AML-193 (cell line): Measurements from ENCODE around the gene GTSF1L.
A peak's percentile ranks its signal among the peaks of the same experiment; 100 is the strongest.
"Not testable (repeated sequence)": the region's sequence is repeated elsewhere in the genome, so short reads cannot be mapped to it uniquely, and the experiment has no call there.

Experiments used
- DNase-seq, 2 experiments: peaks; one replicate each; lab custom pipeline; 2025; lab: John Stamatoyannopoulos, UW

GTSF1L gene

GRCh38 chr20:43726811-43727338 is at the start of gene GTSF1L:
Gene GTSF1L (minus strand): TSS chr20:43727002. CDS start chr20:43726694, 308 bp downstream.
- DNase-seq = no peak

- DNase-seq = no peak
Observed at GRCh38 chr20:43774754-43775153, 48.0 kb upstream of the GTSF1L start.

GRCh38 chr20:43771503-43772190 is 44.8 kb upstream of the GTSF1L start:
- DNase-seq = no peak

GRCh38 chr20:43770342-43770741 is 43.5 kb upstream of the GTSF1L start:
- DNase-seq = no peak

GRCh38 chr20:43767686-43768474 is 41.1 kb upstream of the GTSF1L start:
- no peak for DNase-seq

- DNase-seq = no peak
Observed at GRCh38 chr20:43766917-43767316, 40.1 kb upstream of the GTSF1L start.

GRCh38 chr20:43766385-43766784 is 39.6 kb upstream of the GTSF1L start:
- DNase-seq = no peak

- DNase-seq = no peak
Observed at GRCh38 chr20:43765916-43766315, 39.1 kb upstream of the GTSF1L start.

- no peak for DNase-seq
Observed at GRCh38 chr20:43762911-43763310, 36.1 kb upstream of the GTSF1L start.

- no peak for DNase-seq
Observed at GRCh38 chr20:43761386-43762340, 34.9 kb upstream of the GTSF1L start.

GRCh38 chr20:43757888-43758287 is 31.1 kb upstream of the GTSF1L start:
- DNase-seq = not testable (repeated sequence)

- no peak for DNase-seq
Observed at GRCh38 chr20:43755851-43756250, 29.0 kb upstream of the GTSF1L start.

GRCh38 chr20:43755390-43755789 is 28.6 kb upstream of the GTSF1L start:
- no peak for DNase-seq

- DNase-seq = peak; percentile 91 to 93
Observed at GRCh38 chr20:43752561-43753301, 25.9 kb upstream of the GTSF1L start.

GRCh38 chr20:43752051-43752360 is 25.2 kb upstream of the GTSF1L start:
- DNase-seq = no peak

- peak; percentile 40 to 47 for DNase-seq
Observed at GRCh38 chr20:43751167-43752050, 24.6 kb upstream of the GTSF1L start.

GRCh38 chr20:43750774-43751166 is 24.0 kb upstream of the GTSF1L start:
- DNase-seq = no peak

GRCh38 chr20:43749734-43750294 is 23.0 kb upstream of the GTSF1L start:
- peak; percentile 30 to 33 for DNase-seq

GRCh38 chr20:43748274-43748673 is 21.5 kb upstream of the GTSF1L start:
- peak; percentile 74 to 81 for DNase-seq
